Embryonic facial prominence (tissue), 1 donor: ENCODE data around the gene FASN.

Experiments
- DNase-seq: peaks from one replicate; pipeline ENCODE4 v3.0.0-alpha.2; 2016; ENCODE audit errors: extremely low spot score

Gene FASN

DNA sequence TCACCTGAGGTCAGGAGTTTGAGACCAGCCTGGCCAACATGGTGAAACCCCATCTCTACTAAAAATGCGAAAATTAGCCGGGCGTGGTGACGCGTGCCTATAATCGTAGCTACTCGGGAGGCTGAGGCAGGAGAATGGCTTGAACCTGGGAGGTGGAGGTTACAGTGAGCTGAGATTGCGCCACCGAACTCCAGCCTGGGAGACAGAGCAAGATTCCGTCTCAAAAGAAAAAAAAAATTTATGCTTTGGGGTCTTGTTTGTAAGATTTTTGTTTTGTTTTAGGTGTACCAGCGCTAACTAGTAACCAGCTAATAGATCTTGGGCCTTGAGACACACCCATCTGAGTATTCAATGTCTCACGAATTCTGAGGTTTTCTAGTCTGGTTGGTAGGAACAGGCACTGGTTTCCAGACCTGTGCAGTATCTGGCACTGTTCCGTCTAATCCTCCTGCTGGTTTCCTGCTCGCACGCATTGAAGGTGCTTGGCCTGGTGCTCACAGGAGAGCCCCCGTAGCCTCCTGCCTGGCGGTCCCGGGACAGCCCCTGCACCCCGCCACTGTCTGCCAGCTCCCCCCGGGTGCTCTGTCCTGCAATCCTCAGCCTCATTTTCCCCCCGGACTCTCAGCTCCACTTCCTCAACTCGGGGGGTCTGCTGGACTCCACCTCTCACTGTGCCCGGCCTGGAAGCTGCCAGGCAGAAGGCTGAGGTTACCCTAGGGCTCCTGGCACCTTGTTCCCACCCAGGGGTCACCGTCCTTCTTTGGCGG, 21.8 kb downstream of the FASN start:
- no peak for DNase-seq

DNA sequence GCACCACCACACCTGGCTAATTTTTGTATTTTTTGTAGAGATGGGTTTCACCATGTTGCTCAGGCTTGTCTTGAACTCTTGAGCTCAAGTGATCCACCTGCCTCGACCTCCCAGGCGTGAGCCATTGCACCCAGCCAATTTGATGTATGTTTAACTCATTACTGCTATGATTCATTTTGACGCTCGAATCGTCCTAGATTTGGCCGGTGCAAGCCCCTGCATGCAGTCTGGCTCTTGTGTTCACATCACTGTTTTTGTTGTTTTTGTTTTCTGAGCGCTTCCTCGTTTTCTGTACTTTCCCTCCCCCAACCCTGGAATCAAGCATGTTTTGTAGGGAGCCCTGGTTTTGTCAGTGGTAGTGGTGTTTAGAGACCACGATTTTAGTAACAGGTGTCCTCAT, 24.6 kb downstream of the FASN start:
- DNase-seq, result no peak

- no peak for DNase-seq
Observed at GRCh38 chr17:82072827-82073226, 25.2 kb downstream of the FASN start.

DNA sequence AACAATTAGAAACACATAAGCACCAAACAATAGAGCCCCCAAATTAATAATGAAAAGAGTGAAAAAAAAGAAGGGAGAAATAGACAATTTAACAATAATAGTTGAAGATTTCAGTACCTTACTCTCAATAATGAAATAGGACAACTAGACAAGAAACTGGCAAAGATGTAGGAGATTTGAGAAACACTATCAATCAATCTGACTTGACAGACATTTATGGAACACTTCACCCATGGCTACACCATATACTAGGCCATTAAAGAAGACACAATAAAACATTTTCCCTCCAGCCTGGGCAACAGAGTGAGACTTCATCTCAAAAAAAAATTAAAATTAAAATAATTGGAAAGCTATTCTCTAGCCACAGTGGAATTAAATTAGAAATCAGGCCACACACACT, 27.4 kb downstream of the FASN start:
- no peak for DNase-seq

DNA sequence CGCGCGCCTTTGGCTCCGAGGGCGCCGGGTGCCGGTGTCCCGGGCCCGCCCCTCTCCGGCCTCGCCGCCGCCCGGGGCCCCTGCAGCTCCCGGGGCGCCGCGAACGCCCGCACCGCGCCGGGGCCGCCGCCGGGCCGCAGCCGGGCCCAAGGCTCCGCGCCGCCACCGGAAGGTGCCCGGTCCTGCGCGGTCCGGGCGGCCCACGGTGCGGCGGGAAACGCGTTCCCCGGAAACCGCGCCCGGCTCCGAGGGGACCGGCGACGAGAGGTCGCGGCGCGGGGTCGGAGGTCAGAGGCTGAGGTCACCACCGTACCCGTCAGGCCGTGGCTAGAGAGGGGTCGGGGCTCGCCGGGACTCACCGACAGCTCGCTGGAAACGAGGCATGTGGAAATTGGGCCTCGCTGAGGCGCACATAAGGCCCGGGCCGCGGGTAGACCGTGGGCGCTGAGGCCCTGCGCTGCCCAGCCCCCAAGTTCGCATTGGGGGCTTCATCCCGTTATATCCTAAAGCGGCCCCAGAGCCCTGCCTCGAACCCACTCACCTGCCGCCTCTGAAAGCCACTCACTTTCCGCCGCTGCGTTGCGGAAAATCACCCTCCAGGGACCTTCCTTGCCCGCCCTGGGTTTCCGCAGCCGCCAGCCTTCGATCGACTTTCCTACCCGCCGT, 32.3 kb downstream of the FASN start, which contains the start of gene DUS1L:
Gene DUS1L (minus strand): TSS at position 167 of the 666 bp plus-strand sequence. CDS start 745 bp downstream, outside the sequence.
- no peak for DNase-seq

DNA sequence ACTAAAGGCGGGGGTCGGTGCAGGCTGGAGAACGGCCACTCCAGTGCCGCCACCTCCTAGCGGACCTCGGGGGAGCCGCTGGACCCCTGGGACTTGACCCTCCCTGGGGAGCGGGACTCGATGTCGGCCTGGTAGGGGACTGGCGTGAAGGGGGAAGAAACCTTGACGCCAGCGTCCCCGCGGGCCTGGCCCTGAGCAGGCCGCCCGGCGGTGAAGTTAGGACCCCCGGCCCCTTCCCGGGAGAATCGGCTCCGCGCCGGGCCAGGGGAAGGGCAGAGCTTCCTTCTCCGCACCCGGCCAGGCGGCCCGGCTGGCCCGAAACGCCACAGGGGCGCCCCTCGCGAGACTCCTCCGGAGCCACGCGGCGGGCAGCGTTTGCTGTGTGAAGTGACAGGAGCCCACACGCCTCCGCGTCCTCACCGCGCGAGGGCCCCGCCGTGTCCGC, 32.8 kb downstream of the FASN start:
- no peak for DNase-seq

GRCh38 chr17:82064433-82065192, 33.4 kb downstream of the FASN start:
- no peak for DNase-seq

DNA sequence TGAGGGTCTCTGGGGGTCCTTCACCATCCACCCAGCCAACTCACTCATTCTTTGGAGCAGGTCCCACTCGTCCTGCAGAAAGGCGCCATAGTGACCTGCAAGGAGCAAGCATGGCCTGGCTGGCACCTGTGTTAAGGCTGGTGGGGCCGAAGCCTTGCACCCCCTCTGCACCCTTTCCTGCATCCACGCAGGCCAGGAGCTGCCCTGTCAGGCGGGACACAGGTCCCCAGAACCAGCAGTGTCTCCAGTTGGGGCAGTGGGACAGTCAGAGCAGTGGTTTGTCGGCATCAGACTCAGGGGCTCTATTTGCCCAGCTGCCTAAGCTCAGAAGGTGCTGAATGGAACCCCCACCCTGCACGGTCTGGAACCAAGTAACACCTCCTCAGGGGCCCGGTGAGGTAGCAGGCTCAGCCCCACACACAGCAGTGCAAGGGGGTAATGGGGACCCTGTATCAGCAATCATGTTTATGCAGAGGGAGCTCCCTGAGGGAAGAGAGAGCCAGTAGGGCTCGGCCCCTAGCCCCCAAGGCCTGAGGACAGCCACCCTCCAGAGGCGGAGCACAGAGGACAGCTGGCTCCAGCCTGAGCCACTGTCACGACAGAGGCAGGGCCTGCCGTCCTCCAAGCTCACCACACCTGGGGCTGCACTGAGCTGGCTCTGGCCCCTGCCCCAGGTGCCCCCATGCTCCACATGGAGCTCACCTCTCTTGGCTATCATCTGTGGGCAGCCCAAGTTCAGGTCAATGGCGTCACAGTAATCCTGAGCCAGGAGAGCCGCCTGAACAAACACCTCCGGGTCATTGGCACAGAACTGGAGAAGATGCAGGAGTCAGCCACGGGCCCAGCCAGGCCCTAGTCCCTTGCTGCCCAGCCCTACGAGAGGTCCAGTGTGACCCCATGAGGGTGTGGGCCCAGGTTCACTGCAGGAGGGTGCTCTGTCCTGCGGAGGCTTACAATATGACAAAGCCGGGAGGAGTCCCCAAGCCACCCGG, 34.3 kb downstream of the FASN start:
- DNase-seq, result no peak

DNA sequence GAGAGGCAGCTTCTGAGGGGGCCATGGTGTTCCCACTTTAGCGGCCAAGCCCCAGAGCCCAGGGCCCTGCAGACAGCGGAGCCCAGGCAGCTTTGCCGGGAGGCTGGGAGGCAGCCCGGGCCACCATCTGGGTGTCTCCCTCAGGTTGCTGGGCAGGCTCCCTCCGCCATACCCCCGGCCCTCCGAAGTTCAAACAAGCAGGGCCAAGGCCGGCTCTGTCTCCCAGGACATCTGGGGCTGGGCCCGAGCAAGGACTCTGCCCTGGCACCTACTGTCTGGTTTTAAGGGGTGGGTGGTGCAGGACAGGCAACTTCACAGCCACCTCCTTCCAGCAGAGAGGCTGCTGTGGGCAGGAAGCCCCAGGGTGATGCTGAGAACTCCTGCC, 35.1 kb downstream of the FASN start:
- no peak for DNase-seq

DNA sequence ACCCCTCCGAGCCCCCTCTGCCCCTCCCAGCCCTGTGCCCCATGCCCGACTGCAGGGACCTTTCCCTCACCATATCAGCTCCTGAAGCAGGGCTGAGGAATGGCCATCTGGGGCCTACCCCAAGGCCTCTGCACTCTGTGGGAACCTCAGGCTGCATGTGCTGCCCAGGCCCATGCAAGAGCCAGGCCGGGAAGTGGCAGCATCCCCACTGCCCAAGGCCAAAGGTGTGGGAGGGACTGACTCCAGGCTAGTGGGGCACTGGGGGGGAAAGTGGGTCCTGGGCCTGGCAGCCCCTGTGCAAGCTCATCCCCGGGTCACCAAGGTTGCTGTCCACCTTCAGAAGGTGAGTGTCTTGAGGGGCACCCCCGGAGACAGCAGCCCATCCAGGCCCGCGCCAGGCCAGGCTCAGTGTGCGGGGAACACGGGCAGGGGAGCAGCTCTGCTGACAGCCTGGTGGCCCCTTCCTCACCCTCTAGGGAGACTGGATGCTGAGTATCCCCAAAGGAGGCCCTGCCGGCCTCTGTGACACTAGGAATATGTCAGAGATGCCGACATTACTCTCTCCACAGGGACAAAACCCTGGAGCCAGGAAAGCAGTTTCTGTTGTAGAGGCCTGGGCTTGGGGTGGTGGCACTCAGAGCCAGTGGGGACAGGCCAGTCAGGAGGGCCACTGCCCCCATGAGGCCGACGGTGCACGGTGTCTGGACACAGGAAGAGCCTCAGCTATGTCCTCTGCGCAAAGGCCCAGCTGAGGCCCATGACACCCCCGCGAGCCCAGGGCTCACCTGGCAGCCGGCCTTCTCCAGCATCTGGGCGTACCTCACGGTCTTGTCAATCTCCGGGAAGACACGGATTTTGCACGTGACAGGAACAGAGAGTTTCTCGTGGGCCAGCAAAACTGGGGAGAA, 35.7 kb downstream of the FASN start:
- DNase-seq, result no peak

DNA sequence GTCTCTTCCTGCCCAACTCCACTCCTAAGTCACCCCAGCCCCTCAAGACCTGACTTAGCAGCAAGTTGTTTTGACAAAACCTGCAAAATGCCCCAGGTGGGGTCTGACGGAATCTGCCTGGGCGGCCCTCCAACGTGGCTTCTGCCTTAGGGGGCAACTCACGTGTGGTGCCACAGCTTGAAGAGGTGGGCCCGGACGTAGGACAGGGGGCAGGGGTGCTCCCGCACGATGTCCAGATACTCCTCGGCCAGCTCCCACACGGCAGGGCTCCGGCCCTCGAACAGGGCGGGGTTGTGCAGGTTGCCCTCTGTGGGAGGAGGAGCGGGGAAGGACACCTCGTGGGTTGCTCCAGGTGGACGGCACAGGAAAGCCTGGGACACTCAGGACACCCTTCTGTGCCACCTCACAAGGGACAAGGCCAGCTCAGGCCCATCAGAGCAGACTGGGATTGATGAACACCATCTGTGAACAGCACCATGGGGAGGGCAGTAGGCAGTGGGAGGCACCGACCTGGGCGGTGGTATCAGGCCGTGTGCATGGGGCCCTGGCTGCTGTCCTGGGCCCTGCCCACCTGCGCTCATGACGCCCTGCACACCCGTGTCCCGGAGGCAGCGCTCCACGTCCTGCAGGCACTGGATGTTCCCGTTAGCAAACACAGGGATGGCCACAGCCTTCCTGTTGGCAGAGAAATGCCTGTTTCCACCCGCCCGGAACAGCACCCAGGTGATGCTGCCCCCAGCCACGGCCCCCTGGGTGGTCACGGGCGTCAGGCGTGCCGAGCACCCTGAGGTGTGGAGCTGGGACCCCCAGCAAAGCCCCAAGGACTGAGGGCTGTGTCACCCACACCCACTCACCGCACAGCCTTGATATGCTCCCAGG, 36.8 kb downstream of the FASN start:
- DNase-seq, result no peak

DNA sequence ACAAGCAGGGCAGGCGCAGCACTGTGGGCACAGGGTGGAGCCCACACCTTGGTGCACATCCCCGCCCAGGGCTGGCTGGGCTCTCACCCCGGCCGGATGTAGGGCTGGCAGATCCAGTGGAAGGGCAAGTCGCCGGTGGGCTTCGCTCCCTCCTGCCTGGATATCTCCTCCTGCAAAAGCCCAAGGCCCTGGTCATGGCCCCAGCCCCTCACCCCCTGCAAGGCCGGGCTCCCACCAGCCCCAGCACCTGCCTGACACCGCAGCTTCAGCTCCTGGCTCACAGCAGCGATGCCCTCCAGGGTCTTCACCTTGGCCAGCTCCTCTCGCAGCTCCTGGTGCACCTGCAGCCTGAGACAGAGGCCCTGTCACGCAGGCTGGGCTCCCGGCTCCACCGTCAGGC, 37.4 kb downstream of the FASN start:
- DNase-seq, result no peak

DNA sequence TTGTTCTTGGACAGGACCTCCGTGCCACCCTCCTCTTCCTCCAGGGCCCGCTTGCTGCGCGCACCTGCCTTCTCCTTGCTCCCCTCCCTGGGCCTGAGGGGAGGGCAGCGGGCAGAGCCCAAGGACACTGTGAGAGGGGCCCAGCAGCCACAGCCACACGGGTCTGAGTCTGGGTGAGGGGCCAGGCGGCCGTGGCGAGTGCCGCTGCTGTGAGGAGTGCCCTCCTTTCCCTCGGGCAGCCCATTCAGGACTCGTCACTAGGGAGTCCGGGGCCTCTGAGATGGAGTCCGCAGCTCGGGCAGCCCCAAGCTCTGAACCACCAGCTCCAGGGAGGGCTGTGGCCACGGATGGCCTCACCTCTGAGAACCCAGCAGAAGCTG, 38.0 kb downstream of the FASN start:
- DNase-seq, result no peak

GRCh38 chr17:82059272-82060000, 38.6 kb downstream of the FASN start:
- DNase-seq, result no peak

GRCh38 chr17:82058855-82059249, 39.2 kb downstream of the FASN start:
- no peak for DNase-seq

DNA sequence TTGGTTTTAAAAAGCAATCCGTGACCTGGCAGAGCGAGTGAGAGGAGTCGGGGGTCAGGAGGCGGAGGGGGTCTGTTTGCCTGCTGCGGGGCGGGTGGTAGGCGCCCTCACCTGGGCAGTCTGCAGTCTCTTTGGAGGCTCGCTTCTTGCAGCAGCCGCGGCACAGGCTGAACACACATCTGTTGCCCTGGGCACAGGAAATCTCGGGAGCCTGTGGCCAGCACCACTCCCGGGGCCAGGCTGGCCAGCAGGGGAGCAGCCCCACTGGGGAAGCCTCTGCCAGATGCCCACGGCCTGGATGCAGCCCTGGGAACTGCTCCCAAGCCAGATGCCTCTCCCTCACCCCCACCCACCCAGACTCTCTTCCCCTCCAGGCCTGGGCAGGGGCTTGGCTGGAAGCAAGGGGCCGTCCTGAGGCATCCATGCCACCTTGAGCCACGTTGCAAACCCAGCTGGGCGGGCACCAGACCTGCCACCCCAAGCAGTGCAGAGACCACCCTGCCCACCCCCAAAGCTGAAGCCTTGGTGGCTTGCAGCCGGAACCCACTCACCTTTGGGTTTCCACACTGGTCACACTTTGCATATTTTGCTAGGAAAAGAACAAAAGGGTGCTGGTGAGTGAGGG, 39.7 kb downstream of the FASN start:
- DNase-seq, result no peak

DNA sequence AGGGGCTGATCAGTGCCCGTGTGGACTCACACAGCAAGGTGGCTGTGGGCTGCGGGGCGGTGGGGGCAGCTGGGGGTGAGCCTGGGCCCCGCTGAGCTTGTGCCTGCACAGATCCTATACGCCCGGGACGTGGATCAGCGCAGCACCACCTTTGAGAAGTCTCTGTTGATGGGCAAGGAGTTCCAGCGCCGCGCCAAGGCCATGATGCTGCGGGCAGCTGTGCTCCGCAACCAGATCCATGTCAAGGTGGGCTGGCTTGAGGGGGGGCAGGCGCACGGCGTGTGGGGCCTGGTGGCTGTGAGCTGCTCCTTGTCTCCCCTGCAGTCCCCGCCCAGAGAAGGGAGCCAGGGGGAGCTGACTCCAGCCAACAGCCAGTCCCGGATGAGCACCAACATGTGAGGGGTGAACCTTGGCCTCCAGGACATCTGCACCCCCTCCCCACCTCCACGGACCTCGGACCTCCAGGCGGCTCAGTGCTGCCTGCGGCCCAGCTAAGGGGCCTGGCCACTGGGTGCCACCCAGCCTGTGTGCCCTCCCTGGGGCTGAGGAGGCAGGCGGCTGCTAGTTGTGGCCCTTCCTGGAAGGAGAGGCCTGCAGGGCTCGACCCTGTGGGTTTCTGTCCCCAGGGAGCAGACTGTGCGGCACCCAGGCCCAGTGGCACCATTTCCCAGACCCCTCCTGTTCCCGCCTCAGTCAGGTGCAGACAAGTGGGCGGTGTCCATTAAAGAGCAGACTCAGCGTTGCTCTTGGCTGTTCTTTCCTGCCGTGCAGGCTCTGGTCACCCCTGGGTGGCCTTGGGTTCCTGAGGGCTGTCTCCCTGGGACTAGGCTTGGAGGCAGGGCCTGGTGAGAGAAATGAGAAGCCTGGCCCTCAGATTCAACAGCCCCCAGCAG, 41.1 kb downstream of the FASN start:
- no peak for DNase-seq
